ENCODE results near the gene PHKG2. TPM values are rescaled to one million over a fixed set of nuclear protein-coding genes. Genes with fewer than 3 reads are reported as not detected.

The PHKG2 gene
- polyA plus RNA-seq, 4 donors, result 31.2 to 46.5 (median 35.7) TPM

- peaks cover 0 to 10% (median 2%) of the 10 kb centered on the region in 3 donors for H3K4me1 ChIP-seq (ENCODE audit: control insufficient read depth in 3 of 3, insufficient read depth in 2 of 3, low read depth in 1 of 3, low read length in 2 of 3)
- FAIRE-seq (no peak), DNase-seq (no peak)
- H3K4me3 ChIP-seq (ENCODE audit: low read depth in 1 of 3, low read length in 3 of 3), result no peak overlapping the region
- 96 to 98% (median 97%) methylated on average over 10 of the region's 10 CpGs for WGBS, 3 donors
- no peaks in the 10 kb centered on the region for H3K27me3 ChIP-seq (ENCODE audit: control insufficient read depth in 3 of 3, insufficient read depth in 3 of 3, low read length in 3 of 3)
- no peaks in the 10 kb centered on the region for H3K9me3 ChIP-seq (ENCODE audit: control insufficient read depth in 2 of 2, insufficient read depth in 1 of 2, low read depth in 1 of 2, low read length in 1 of 2)
- peaks cover 32 to 70% (median 46%) of the 10 kb centered on the region in 3 donors for H3K36me3 ChIP-seq (ENCODE audit: control insufficient read depth in 3 of 3, insufficient read depth in 2 of 3, low read depth in 1 of 3, low read length in 3 of 3)
- H3K27ac ChIP-seq (ENCODE audit: low read depth in 1 of 3, low read length in 2 of 3), result no peak overlapping the region
These were observed 44.3 kb upstream of the PHKG2 start for GRCh38 chr16:30703971-30704370.

GRCh38 chr16:30706046-30706445, 42.2 kb upstream of the PHKG2 start:
- WGBS, 3 donors, result 94 to 96% (median 94%) methylated on average over 6 of the region's 6 CpGs
- no peak overlapping the region for H3K4me3 ChIP-seq (ENCODE audit: low read depth in 1 of 3, low read length in 3 of 3)
- H3K36me3 ChIP-seq (ENCODE audit: control insufficient read depth in 3 of 3, insufficient read depth in 2 of 3, low read depth in 1 of 3, low read length in 3 of 3), result peaks cover 46 to 82% (median 54%) of the 10 kb centered on the region in 3 donors
- H3K9me3 ChIP-seq (ENCODE audit: control insufficient read depth in 2 of 2, insufficient read depth in 1 of 2, low read depth in 1 of 2, low read length in 1 of 2), result no peaks in the 10 kb centered on the region
- DNase-seq (no peak), FAIRE-seq (no peak)
- H3K27me3 ChIP-seq (ENCODE audit: control insufficient read depth in 3 of 3, insufficient read depth in 3 of 3, low read length in 3 of 3), result no peaks in the 10 kb centered on the region
- H3K27ac ChIP-seq (ENCODE audit: low read depth in 1 of 3, low read length in 2 of 3), result no peak overlapping the region
- no peaks in the 10 kb centered on the region for H3K4me1 ChIP-seq (ENCODE audit: control insufficient read depth in 3 of 3, insufficient read depth in 2 of 3, low read depth in 1 of 3, low read length in 2 of 3)

DNA sequence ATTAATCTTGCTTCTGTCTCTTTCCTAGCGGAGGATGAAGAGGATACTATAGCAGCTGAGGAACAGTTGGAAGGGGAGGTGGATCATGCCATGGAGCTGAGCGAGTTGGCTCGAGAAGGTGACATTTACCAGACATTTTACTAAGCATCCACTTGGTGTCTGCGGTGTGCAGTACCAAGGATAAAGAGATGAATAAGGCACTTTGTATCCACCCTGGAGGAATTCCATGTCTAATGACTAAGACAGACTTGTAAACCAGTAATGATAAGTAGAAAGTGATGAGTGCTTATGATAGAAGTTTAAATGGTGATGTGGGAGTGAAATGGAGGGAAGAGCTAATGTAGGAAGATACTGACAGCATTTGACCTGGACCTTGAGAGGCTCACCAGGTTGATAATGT, 37.3 kb upstream of the PHKG2 start:
- Histone ChIP-seq H3K9me3 (ENCODE audit: control insufficient read depth in 2 of 2, insufficient read depth in 1 of 2, low read depth in 1 of 2, low read length in 1 of 2) (no peaks in the 10 kb centered on the region), H3K27ac (ENCODE audit: low read depth in 1 of 3, low read length in 2 of 3) (no peak overlapping the region), H3K27me3 (ENCODE audit: control insufficient read depth in 3 of 3, insufficient read depth in 3 of 3, low read length in 3 of 3) (no peaks in the 10 kb centered on the region), H3K36me3 (ENCODE audit: control insufficient read depth in 3 of 3, insufficient read depth in 2 of 3, low read depth in 1 of 3, low read length in 3 of 3) (peaks cover 58 to 81% (median 62%) of the 10 kb centered on the region in 3 donors), H3K4me3 (ENCODE audit: low read depth in 1 of 3, low read length in 3 of 3) (no peak overlapping the region), H3K4me1 (ENCODE audit: control insufficient read depth in 3 of 3, insufficient read depth in 2 of 3, low read depth in 1 of 3, low read length in 2 of 3) (no peaks in the 10 kb centered on the region)
- FAIRE-seq (no peak), DNase-seq (no peak)
- 95 to 99% (median 97%) methylated on average over 4 of the region's 4 CpGs for WGBS, 3 donors

DNA sequence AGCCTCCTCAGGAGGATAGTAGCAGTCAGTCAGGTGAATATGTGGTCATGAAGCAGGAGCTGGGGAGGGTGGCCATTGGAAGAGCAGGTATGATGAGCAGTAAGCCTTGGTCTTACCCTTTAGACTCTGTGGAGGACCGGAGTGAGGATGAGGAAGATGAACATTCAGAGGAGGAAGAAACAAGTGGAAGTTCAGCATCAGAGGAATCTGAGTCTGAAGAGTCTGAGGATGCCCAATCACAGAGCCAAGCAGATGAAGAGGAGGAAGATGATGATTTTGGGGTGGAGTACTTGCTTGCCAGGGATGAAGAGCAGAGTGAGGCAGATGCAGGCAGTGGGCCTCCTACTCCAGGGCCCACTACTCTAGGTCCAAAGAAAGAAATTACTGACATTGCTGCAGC, 36.5 kb upstream of the PHKG2 start:
- no peak overlapping the region for H3K27ac ChIP-seq (ENCODE audit: low read depth in 1 of 3, low read length in 2 of 3)
- DNase-seq, result no peak
- WGBS, 3 donors, result 94 to 100% (median 100%) methylated on average over 1 of the region's 1 CpG
- H3K9me3 ChIP-seq (ENCODE audit: control insufficient read depth in 2 of 2, insufficient read depth in 1 of 2, low read depth in 1 of 2, low read length in 1 of 2), result no peaks in the 10 kb centered on the region
- no peaks in the 10 kb centered on the region for H3K4me1 ChIP-seq (ENCODE audit: control insufficient read depth in 3 of 3, insufficient read depth in 2 of 3, low read depth in 1 of 3, low read length in 2 of 3)
- peaks cover 55 to 82% (median 63%) of the 10 kb centered on the region in 3 donors for H3K36me3 ChIP-seq (ENCODE audit: control insufficient read depth in 3 of 3, insufficient read depth in 2 of 3, low read depth in 1 of 3, low read length in 3 of 3)
- no peak for FAIRE-seq
- H3K4me3 ChIP-seq (ENCODE audit: low read depth in 1 of 3, low read length in 3 of 3), result no peak overlapping the region
- H3K27me3 ChIP-seq (ENCODE audit: control insufficient read depth in 3 of 3, insufficient read depth in 3 of 3, low read length in 3 of 3), result no peaks in the 10 kb centered on the region

DNA sequence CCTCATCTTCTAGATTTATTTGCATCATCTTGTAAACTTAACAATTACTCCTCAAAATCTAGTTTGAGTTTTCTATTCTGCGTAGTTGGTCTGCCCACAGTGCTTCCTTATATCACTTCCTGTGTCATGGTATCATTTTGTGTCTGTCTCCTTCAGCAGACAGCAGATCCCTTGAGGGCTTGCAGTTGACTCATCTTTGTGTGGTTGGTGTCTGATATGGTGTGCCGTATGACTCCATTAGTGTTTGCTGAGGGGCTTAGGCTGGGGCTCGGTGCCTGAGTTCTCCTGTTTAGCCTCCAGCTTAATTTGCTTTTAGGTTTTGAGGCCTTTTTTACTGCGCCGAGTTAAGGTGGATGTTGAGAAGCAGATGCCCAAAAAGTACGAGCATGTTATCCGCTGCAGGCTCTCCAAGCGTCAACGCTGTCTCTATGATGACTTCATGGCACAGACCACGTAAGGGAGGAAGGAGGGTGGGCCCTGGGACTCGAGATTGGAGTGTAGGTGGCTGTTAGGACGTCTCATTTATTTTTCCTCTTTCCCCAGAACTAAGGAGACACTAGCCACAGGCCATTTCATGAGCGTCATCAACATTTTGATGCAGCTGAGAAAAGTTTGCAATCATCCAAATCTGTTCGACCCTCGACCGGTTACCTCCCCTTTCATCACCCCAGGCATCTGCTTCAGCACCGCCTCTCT, 32.3 kb upstream of the PHKG2 start:
- WGBS, 3 donors, result 80 to 85% (median 83%) methylated on average over 17 of the region's 17 CpGs
- no peak for FAIRE-seq

DNA sequence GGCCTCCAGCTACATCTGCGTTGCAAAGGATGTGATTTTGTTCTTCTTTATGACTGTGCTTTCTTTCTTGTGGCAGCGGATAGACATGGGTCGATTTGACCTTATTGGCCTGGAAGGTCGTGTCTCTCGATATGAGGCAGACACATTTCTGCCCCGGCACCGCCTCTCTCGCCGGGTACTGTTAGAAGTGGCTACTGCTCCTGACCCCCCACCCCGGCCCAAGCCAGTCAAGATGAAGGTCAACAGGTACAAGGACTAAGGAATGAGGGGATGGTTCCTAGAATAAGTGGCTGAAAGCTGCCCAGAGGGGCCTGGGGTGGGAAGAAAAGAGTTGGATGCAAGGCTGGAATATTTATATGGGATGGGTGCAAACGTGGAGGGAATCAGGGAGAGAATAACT, 28.1 kb upstream of the PHKG2 start:
- Histone ChIP-seq H3K4me3 (ENCODE audit: low read depth in 1 of 3, low read length in 3 of 3) (no peak overlapping the region), H3K27me3 (ENCODE audit: control insufficient read depth in 3 of 3, insufficient read depth in 3 of 3, low read length in 3 of 3) (no peaks in the 10 kb centered on the region), H3K4me1 (ENCODE audit: control insufficient read depth in 3 of 3, insufficient read depth in 2 of 3, low read depth in 1 of 3, low read length in 2 of 3) (no peaks in the 10 kb centered on the region), H3K36me3 (ENCODE audit: control insufficient read depth in 3 of 3, insufficient read depth in 2 of 3, low read depth in 1 of 3, low read length in 3 of 3) (peaks cover 50 to 84% (median 63%) of the 10 kb centered on the region in 3 donors), H3K27ac (ENCODE audit: low read depth in 1 of 3, low read length in 2 of 3) (no peak overlapping the region), H3K9me3 (ENCODE audit: control insufficient read depth in 2 of 2, insufficient read depth in 1 of 2, low read depth in 1 of 2, low read length in 1 of 2) (no peaks in the 10 kb centered on the region)
- no peak for FAIRE-seq
- DNase-seq, result no peak
- WGBS, 3 donors, result 90 to 92% (median 92%) methylated on average over 11 of the region's 11 CpGs

More for the DNA sequence above, 32.3 kb upstream of the PHKG2 start:
- peaks cover 47 to 79% (median 56%) of the 10 kb centered on the region in 3 donors for H3K36me3 ChIP-seq (ENCODE audit: control insufficient read depth in 3 of 3, insufficient read depth in 2 of 3, low read depth in 1 of 3, low read length in 3 of 3)
- DNase-seq, result peak in 1 of 2 donors; percentile 14
- H3K27me3 ChIP-seq (ENCODE audit: control insufficient read depth in 3 of 3, insufficient read depth in 3 of 3, low read length in 3 of 3), result no peaks in the 10 kb centered on the region
- H3K9me3 ChIP-seq (ENCODE audit: control insufficient read depth in 2 of 2, insufficient read depth in 1 of 2, low read depth in 1 of 2, low read length in 1 of 2), result no peaks in the 10 kb centered on the region
- no peaks in the 10 kb centered on the region for H3K4me1 ChIP-seq (ENCODE audit: control insufficient read depth in 3 of 3, insufficient read depth in 2 of 3, low read depth in 1 of 3, low read length in 2 of 3)
- no peak overlapping the region for H3K4me3 ChIP-seq (ENCODE audit: low read depth in 1 of 3, low read length in 3 of 3)
- H3K27ac ChIP-seq (ENCODE audit: low read depth in 1 of 3, low read length in 2 of 3), result peak overlapping the region in 1 of 3 donors; percentile 59

- no peak overlapping the region for H3K4me3 ChIP-seq (ENCODE audit: low read depth in 1 of 3, low read length in 3 of 3)
- H3K9me3 ChIP-seq (ENCODE audit: control insufficient read depth in 2 of 2, insufficient read depth in 1 of 2, low read depth in 1 of 2, low read length in 1 of 2), result no peaks in the 10 kb centered on the region
- H3K36me3 ChIP-seq (ENCODE audit: control insufficient read depth in 3 of 3, insufficient read depth in 2 of 3, low read depth in 1 of 3, low read length in 3 of 3), result peaks cover 55 to 86% (median 62%) of the 10 kb centered on the region in 3 donors
- H3K27me3 ChIP-seq (ENCODE audit: control insufficient read depth in 3 of 3, insufficient read depth in 3 of 3, low read length in 3 of 3), result no peaks in the 10 kb centered on the region
- DNase-seq (no peak), FAIRE-seq (no peak)
- peaks cover 0 to under 1% (median 0%) of the 10 kb centered on the region in 3 donors for H3K4me1 ChIP-seq (ENCODE audit: control insufficient read depth in 3 of 3, insufficient read depth in 2 of 3, low read depth in 1 of 3, low read length in 2 of 3)
- no peak overlapping the region for H3K27ac ChIP-seq (ENCODE audit: low read depth in 1 of 3, low read length in 2 of 3)
- WGBS, 3 donors, result 84 to 92% (median 89%) methylated on average over 8 to 9 of the region's 9 CpGs
These were observed 27.5 kb upstream of the PHKG2 start for GRCh38 chr16:30720694-30721093.

DNA sequence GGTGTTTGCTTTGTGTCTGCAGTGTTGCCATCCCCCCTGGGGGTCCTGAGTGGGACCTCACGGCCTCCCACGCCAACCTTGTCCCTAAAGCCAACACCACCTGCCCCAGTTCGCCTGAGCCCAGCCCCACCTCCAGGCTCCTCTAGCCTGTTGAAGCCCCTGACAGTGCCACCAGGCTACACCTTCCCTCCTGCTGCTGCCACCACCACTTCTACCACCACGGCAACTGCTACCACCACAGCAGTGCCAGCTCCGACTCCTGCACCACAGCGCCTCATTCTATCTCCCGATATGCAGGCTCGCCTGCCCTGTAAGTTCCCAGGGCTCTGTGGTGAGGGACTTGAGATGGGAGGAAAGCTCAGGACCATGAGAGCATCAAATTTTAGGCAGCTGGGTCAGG, 27.1 kb upstream of the PHKG2 start:
- H3K27me3 ChIP-seq (ENCODE audit: control insufficient read depth in 3 of 3, insufficient read depth in 3 of 3, low read length in 3 of 3), result no peaks in the 10 kb centered on the region
- H3K9me3 ChIP-seq (ENCODE audit: control insufficient read depth in 2 of 2, insufficient read depth in 1 of 2, low read depth in 1 of 2, low read length in 1 of 2), result no peaks in the 10 kb centered on the region
- H3K4me1 ChIP-seq (ENCODE audit: control insufficient read depth in 3 of 3, insufficient read depth in 2 of 3, low read depth in 1 of 3, low read length in 2 of 3), result peaks cover 0 to 5% (median 0%) of the 10 kb centered on the region in 3 donors
- no peak for DNase-seq
- 96 to 99% (median 96%) methylated on average over 7 to 8 of the region's 8 CpGs for WGBS, 3 donors
- no peak overlapping the region for H3K4me3 ChIP-seq (ENCODE audit: low read depth in 1 of 3, low read length in 3 of 3)
- H3K27ac ChIP-seq (ENCODE audit: low read depth in 1 of 3, low read length in 2 of 3), result no peak overlapping the region
- peaks cover 51 to 83% (median 60%) of the 10 kb centered on the region in 3 donors for H3K36me3 ChIP-seq (ENCODE audit: control insufficient read depth in 3 of 3, insufficient read depth in 2 of 3, low read depth in 1 of 3, low read length in 3 of 3)
- no peak for FAIRE-seq
